Ovary (tissue), 9 donors: Measurements from ENCODE around the gene MAGI1. TPM values are rescaled to one million over a fixed set of nuclear protein-coding genes. Genes with fewer than 3 reads are reported as not detected.

Source experiments
- DNase-seq, 5 donors: peaks; one replicate each; pipeline ENCODE4 v3.0.0-alpha.2; 2019 to 2020
- H3K27ac ChIP-seq, 2 donors: fragments of 200-600 bp; one replicate each; pipeline versions ENCODE4 v1.5.1 to v1.8.0; 2019 to 2022
- H3K27me3 ChIP-seq: fragments of 200-600 bp; one replicate; pipeline ENCODE4 v1.8.0; 2022
- H3K36me3 ChIP-seq: fragments of 200-600 bp; sonication (generic); one replicate; pipeline ENCODE4 v1.5.1; 2019
- H3K4me1 ChIP-seq: one replicate; pipeline ENCODE4 v1.8.1; 2013; ENCODE audit warnings: mild to moderate bottlenecking, moderate library complexity; ENCODE audit not compliant: insufficient read depth
- H3K4me3 ChIP-seq: fragments of 200-600 bp; sonication (generic); one replicate; pipeline ENCODE4 v1.5.1; 2017
- H3K9me3 ChIP-seq, 2 donors: fragments of 200-600 bp in 1 of 2; sonication (generic) in 1 of 2; one replicate each; pipeline versions ENCODE4 v1.5.1 to v1.8.1; 2013 to 2019; ENCODE audit warnings: mild to moderate bottlenecking in 1 of 2, moderate library complexity in 1 of 2
- EP300 ChIP-seq: sonication (generic); formaldehyde crosslinking; IDR thresholded peaks from one replicate; pipeline ENCODE4 v1.6.1; 2017; ENCODE audit warnings: antibody characterized with exemption
- POLR2A ChIP-seq: fragments of 450-650 bp; IDR thresholded peaks from one replicate; pipeline ENCODE4 v1.6.1; 2017; ENCODE audit warnings: antibody characterized with exemption, mild to moderate bottlenecking, moderate library complexity
- WGBS, 3 donors: extraction: QIAGEN DNeasy Blood & Tissue Kit in 1 of 3; methylation state at CpG; one replicate each; pipeline versions ENCODE4 v1.1.5 to v1.1.7; 2013 to 2017; 5-methylcytosine and 5-hydroxymethylcytosine counted together
- intact Hi-C, 4 donors: fragments of 100-400 bp; cut with DNase I; formaldehyde crosslinking; loops; one replicate each; pipeline versions ENCODE4 v1.11.0 to v1.15.1; 2022 to 2023
- polyA plus RNA-seq, 2 donors: library from polyadenylated mRNA; stranded (reverse); fragments of 200-250 nt in 1 of 2; fragments of 350-450 nt in 1 of 2; fragmentation: Illumina TruSeq in 1 of 2; extraction: RNeasy Lipid Tissue Mini Kit (QIAGEN cat#74804) in 1 of 2; gene quantifications; one replicate each; pipeline ENCODE4 v1.2.3, GENCODE V29; 2013 to 2014
- total RNA-seq, 7 donors: library from RNA; depleted of rRNA in 2 of 7; stranded (reverse); fragments of >200 nt in 2 of 7; fragmentation: NEBNext Ultra II Directional in 3 of 7; extraction: Animal tissue kit (Norgen Biotek cat#: 25700) in 3 of 7; gene quantifications; one replicate each; pipeline versions ENCODE4 v1.1.0 to v1.2.4, GENCODE V29; 2016 to 2023
- TF ChIP-seq, protein P1 (sequence below), 3 donors: fragments of 450-650 bp in 2 of 3; fragments of 200-600 bp in 1 of 3; IDR thresholded peaks; one replicate each; pipeline versions ENCODE4 v1.5.1 to v1.8.0; 2016 to 2022; ENCODE audit warnings: antibody characterized with exemption in 3 of 3, mild to moderate bottlenecking in 1 of 3
- donor health status: DM: no; HTN: no; CAD: no; lungs with moderate emphysema.
- donor health status: DM: no; HTN: no; CAD: no.
- donor health status: Bipolar disorder and iron deficiency.
- donor health status: DM: yes; HTN: yes; CAD: no.
- donor health status: DM: no; HTN: no; CAD: no.
- donor health status: DM: yes; HTN: yes; CAD: no.

MAGI1 gene
- total and polyA plus RNA-seq, 9 donors: 5.5 to 35.7 (median 8.7) TPM

DNA sequence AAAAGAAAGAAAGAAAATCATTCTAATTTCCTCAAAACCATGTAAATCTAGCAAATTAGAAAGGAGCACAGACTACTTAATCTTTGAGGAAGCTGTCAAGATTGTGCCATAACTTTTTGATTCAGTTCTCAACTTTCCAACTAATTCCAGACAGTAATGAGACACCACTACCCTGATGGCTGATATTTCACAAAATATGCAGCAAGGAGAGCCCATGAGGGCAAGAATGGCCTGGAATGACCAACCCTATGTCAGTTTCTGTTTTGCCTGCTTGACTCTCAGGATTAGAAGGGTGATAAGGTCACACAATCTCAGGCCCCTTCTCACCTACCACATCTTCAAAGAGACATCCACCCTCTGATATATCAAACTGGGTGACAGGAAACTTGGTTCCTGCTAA is 134.7 kb downstream of the MAGI1 start:
- DNase-seq: no peak
- H3K27me3 ChIP-seq: no peaks in the 10 kb centered on the region
- peaks cover 7% of the 10 kb centered on the region for H3K4me1 ChIP-seq
- H3K27ac ChIP-seq: no peak overlapping the region
- TF ChIP-seq, protein P1, sequence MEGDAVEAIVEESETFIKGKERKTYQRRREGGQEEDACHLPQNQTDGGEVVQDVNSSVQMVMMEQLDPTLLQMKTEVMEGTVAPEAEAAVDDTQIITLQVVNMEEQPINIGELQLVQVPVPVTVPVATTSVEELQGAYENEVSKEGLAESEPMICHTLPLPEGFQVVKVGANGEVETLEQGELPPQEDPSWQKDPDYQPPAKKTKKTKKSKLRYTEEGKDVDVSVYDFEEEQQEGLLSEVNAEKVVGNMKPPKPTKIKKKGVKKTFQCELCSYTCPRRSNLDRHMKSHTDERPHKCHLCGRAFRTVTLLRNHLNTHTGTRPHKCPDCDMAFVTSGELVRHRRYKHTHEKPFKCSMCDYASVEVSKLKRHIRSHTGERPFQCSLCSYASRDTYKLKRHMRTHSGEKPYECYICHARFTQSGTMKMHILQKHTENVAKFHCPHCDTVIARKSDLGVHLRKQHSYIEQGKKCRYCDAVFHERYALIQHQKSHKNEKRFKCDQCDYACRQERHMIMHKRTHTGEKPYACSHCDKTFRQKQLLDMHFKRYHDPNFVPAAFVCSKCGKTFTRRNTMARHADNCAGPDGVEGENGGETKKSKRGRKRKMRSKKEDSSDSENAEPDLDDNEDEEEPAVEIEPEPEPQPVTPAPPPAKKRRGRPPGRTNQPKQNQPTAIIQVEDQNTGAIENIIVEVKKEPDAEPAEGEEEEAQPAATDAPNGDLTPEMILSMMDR (IDR thresholded peaks at IDR 0.05): no peak
- TF ChIP-seq POLR2A (no peak), EP300 (no peak)
- intact Hi-C loops: loop anchor here in 1 of 4 donors (5.0 kb wide), 1 partner anchor 153 kb away; no protein-coding TSS in a partner anchor
- H3K9me3 ChIP-seq: no peaks in the 10 kb centered on the region
- no peaks in the 10 kb centered on the region for H3K36me3 ChIP-seq
- no peak overlapping the region for H3K4me3 ChIP-seq

DNA sequence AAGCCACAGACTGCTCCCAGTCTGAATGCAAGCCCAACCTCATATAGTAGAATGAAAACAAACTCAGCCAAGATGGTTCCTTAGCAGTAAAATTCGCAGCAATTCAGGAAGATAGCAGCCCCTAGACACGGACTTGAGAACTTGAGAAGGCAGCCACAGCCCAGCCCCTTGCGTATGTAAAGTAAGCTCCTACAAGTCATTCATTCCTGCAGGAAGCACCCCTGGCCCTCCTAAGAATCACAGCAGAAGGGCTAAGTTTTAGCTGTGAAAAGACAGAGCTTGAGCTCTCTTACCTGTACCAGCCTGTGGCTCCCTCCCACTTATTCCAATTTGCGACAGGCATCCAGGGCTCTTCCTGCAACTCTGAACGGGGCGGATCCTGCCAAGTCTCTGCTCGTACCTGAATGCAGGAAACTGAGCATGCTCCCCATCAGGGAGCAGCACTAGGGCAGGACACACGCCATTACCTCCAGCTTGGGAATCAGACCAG is 136.4 kb downstream of the MAGI1 start:
- H3K9me3 ChIP-seq: no peaks in the 10 kb centered on the region
- H3K27ac ChIP-seq: no peak overlapping the region
- DNase-seq: no peak
- peaks cover 7% of the 10 kb centered on the region for H3K4me1 ChIP-seq
- no peaks in the 10 kb centered on the region for H3K27me3 ChIP-seq
- no peak for TF ChIP-seq POLR2A
- TF ChIP-seq EP300: no peak
- TF ChIP-seq, protein P1 (IDR thresholded peaks at IDR 0.05): no peak
- 41 to 48% (median 46%) methylated on average over 8 of the region's 8 CpGs for WGBS, 3 donors
- no peak overlapping the region for H3K4me3 ChIP-seq
- no peaks in the 10 kb centered on the region for H3K36me3 ChIP-seq
- intact Hi-C loops: loop anchor here in 1 of 4 donors (5.0 kb wide), 1 partner anchor 155 kb away; no protein-coding TSS in a partner anchor

DNA sequence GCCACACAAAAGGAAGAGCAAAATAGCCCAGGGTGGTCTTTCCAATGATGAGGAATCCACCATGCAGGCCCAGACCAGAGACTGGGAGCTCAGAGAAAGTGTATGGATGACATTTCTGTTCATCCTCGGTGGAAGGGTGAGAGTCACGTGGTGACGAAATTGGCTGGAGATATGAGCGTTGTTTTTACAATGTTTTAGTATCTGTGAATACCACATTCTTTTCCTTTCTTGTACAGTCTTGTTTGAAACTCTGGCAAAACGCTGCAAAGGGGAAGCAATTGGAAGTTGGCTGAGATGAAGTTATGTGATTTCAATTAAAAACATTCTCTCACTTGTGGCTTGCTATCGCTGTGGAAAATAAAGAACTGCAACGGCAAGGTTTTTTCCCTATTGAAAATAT is 137.5 kb downstream of the MAGI1 start:
- no peak for DNase-seq
- H3K27ac ChIP-seq: no peak overlapping the region
- H3K9me3 ChIP-seq: no peaks in the 10 kb centered on the region
- WGBS, 3 donors: 5 to 35% (median 8%) methylated on average over 7 of the region's 7 CpGs
- no peaks in the 10 kb centered on the region for H3K36me3 ChIP-seq
- H3K27me3 ChIP-seq: no peaks in the 10 kb centered on the region
- no peak overlapping the region for H3K4me3 ChIP-seq
- intact Hi-C loops: loop anchor here in 1 of 4 donors (5.0 kb wide), 1 partner anchor 156 kb away; no protein-coding TSS in a partner anchor
- TF ChIP-seq, protein P1 (IDR thresholded peaks at IDR 0.05): no peak
- no peak for TF ChIP-seq POLR2A
- no peak for TF ChIP-seq EP300
- peaks cover 7% of the 10 kb centered on the region for H3K4me1 ChIP-seq

DNA sequence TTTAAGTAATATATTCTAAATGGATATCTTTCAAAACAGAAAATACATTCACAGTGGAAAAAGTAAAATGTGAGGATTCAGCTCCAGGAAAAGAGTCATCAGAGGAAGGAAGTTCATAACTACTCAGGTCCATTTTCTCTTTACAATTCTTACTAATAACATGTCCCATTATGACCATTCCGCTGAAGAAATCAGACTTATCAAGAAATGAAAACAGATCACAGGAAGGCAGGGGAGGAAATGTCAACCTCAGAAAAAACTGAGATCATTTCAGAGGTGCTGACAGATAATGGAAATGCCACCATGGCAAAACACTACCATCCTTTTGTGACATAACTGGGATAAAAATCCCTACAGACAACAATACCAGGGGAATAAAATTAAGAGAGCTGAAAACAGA is 139.5 kb downstream of the MAGI1 start:
- intact Hi-C loops: no loop called here
- Histone ChIP-seq H3K27ac (no peak overlapping the region), H3K4me3 (no peak overlapping the region), H3K27me3 (no peaks in the 10 kb centered on the region), H3K36me3 (no peaks in the 10 kb centered on the region), H3K9me3 (no peaks in the 10 kb centered on the region), H3K4me1 (peaks cover 7% of the 10 kb centered on the region)
- 86 to 90% (median 90%) methylated on average over 1 of the region's 1 CpG for WGBS, 3 donors
- no peak for DNase-seq
- TF ChIP-seq EP300 (no peak), POLR2A (no peak)
- TF ChIP-seq, protein P1 (IDR thresholded peaks at IDR 0.05): no peak
